Measurements from ENCODE around the gene DPAGT1.

The DPAGT1 gene

GRCh38 chr11:119094816-119095065 is 6.9 kb downstream of the DPAGT1 start:
- peak in 1 of 2 donors; percentile 49 for DNase-seq (ENCODE audit: low read depth in 1 of 2, low spot score in 1 of 2)

- peak in 1 of 2 donors; percentile 36 for DNase-seq (ENCODE audit: low read depth in 1 of 2, low spot score in 1 of 2)
Observed at GRCh38 chr11:119093942-119094815, 7.5 kb downstream of the DPAGT1 start.

- DNase-seq (ENCODE audit: low read depth in 1 of 2, low spot score in 1 of 2): no peak
Observed at GRCh38 chr11:119092880-119093842, 8.5 kb downstream of the DPAGT1 start.

- DNase-seq (ENCODE audit: low read depth in 1 of 2, low spot score in 1 of 2): no peak
Observed at GRCh38 chr11:119091966-119092879, 9.4 kb downstream of the DPAGT1 start.

GRCh38 chr11:119091178-119091577 is 10.5 kb downstream of the DPAGT1 start:
- no peak for DNase-seq (ENCODE audit: low read depth in 1 of 2, low spot score in 1 of 2)

- no peak for DNase-seq (ENCODE audit: low read depth in 1 of 2, low spot score in 1 of 2)
Observed at GRCh38 chr11:119089319-119089718, 12.3 kb downstream of the DPAGT1 start.

GRCh38 chr11:119088406-119088805 is 13.2 kb downstream of the DPAGT1 start:
- DNase-seq (ENCODE audit: low read depth in 1 of 2, low spot score in 1 of 2): no peak

- DNase-seq (ENCODE audit: low read depth in 1 of 2, low spot score in 1 of 2): no peak
Observed at GRCh38 chr11:119087747-119088241, 13.9 kb downstream of the DPAGT1 start.

- DNase-seq (ENCODE audit: low read depth in 1 of 2, low spot score in 1 of 2): no peak
Observed at GRCh38 chr11:119087123-119087522, 14.5 kb downstream of the DPAGT1 start.

GRCh38 chr11:119085437-119085847 is 16.2 kb downstream of the DPAGT1 start:
- no peak for DNase-seq (ENCODE audit: low read depth in 1 of 2, low spot score in 1 of 2)

- DNase-seq (ENCODE audit: low read depth in 1 of 2, low spot score in 1 of 2): peak; percentile 68 to 87
Observed at GRCh38 chr11:119084663-119085436, 16.8 kb downstream of the DPAGT1 start, which contains the start of gene HMBS. HMBS (plus strand) TSS chr11:119084881; CDS start chr11:119085034, 153 bp downstream.

GRCh38 chr11:119081682-119082260 is 19.9 kb downstream of the DPAGT1 start:
- no peak for DNase-seq (ENCODE audit: low read depth in 1 of 2, low spot score in 1 of 2)

GRCh38 chr11:119078675-119079420 is 22.8 kb downstream of the DPAGT1 start:
- DNase-seq (ENCODE audit: low read depth in 1 of 2, low spot score in 1 of 2): no peak

- DNase-seq (ENCODE audit: low read depth in 1 of 2, low spot score in 1 of 2): no peak
Observed at GRCh38 chr11:119077839-119078238, 23.8 kb downstream of the DPAGT1 start.

- peak; percentile 96 to 97 for DNase-seq (ENCODE audit: low read depth in 1 of 2, low spot score in 1 of 2)
Observed at GRCh38 chr11:119067371-119068222, 34.1 kb downstream of the DPAGT1 start, which contains the start of gene VPS11. VPS11 (plus strand) TSS chr11:119067818; CDS start chr11:119067824, 6 bp downstream.

GRCh38 chr11:119065369-119065768 is 36.3 kb downstream of the DPAGT1 start:
- peak in 1 of 2 donors; percentile 17 for DNase-seq (ENCODE audit: low read depth in 1 of 2, low spot score in 1 of 2)

GRCh38 chr11:119062779-119063178 is 38.9 kb downstream of the DPAGT1 start:
- DNase-seq (ENCODE audit: low read depth in 1 of 2, low spot score in 1 of 2): no peak

- DNase-seq (ENCODE audit: low read depth in 1 of 2, low spot score in 1 of 2): no peak
Observed at GRCh38 chr11:119061256-119061655, 40.4 kb downstream of the DPAGT1 start.

Measured in activated T-helper 1 cell treated with anti-CD3 and anti-CD28 coated beads, Interleukin-2, amount 50 U/mL, for 16 hours (primary cell).